Measurements from ENCODE around the gene FOXE1. TPM values are rescaled to one million over a fixed set of nuclear protein-coding genes. Genes with fewer than 3 reads are reported as not detected.

Gene FOXE1
- total RNA-seq, 1 experiment from 2014 or later, result not detected

GRCh38 chr9:97851446-97851883 lies 1.6 kb upstream of the FOXE1 start:
- Histone ChIP-seq H3K36me3 (ENCODE audit: insufficient read depth, low read length, poor library complexity, severe bottlenecking) (no peaks in the 10 kb centered on the region), H3K4me1 (ENCODE audit: insufficient read depth, low read length, poor library complexity, severe bottlenecking) (peaks cover 9% of the 10 kb centered on the region), H3K27me3 (replicated peaks; ENCODE audit: insufficient read depth, low read depth, low read length, poor library complexity) (peaks cover 98% of the 10 kb centered on the region), H3K9me3 (ENCODE audit: low read depth, low read length, poor library complexity, severe bottlenecking) (no peaks in the 10 kb centered on the region), H3K4me3 (ENCODE audit: low read depth, low read length, poor library complexity, severe bottlenecking) (no peak overlapping the region), H3K27ac (ENCODE audit: low read depth, low read length, poor library complexity, severe bottlenecking) (no peak overlapping the region)
- no peak for DNase-seq (ENCODE audit: low spot score)
- CTCF ChIA-PET, result no interaction called here
- no TSS peak for BruUV-seq (replicated peaks)
- TF ChIP-seq CTCF (conservative IDR thresholded peaks at IDR 0.05; ENCODE audit: low read depth, low read length), result no peak
- intact Hi-C loops (cut with micrococcal nuclease; ENCODE audit: unreplicated experiment), result no loop called here
- POLR2A ChIA-PET (ENCODE audit: low non-redundant PET), result no interaction called here

- ChIA-PET CTCF (no interaction called here), POLR2A (ENCODE audit: low non-redundant PET) (no interaction called here)
- H3K4me1 ChIP-seq (ENCODE audit: insufficient read depth, low read length, poor library complexity, severe bottlenecking), result peaks cover 9% of the 10 kb centered on the region
- no peaks in the 10 kb centered on the region for H3K36me3 ChIP-seq (ENCODE audit: insufficient read depth, low read length, poor library complexity, severe bottlenecking)
- no peak overlapping the region for H3K27ac ChIP-seq (ENCODE audit: low read depth, low read length, poor library complexity, severe bottlenecking)
- no TSS peak for BruUV-seq (replicated peaks)
- no peak overlapping the region for H3K4me3 ChIP-seq (ENCODE audit: low read depth, low read length, poor library complexity, severe bottlenecking)
- DNase-seq (ENCODE audit: low spot score), result no peak
- TF ChIP-seq EZH2 (IDR thresholded peaks at IDR 0.05; ENCODE audit: borderline replicate concordance, low read depth, low read length, poor library complexity, severe bottlenecking), result no peak
- TF ChIP-seq CTCF (conservative IDR thresholded peaks at IDR 0.05; ENCODE audit: low read depth, low read length), result no peak
- peaks cover 98% of the 10 kb centered on the region for H3K27me3 ChIP-seq (replicated peaks; ENCODE audit: insufficient read depth, low read depth, low read length, poor library complexity)
- H3K9me3 ChIP-seq (ENCODE audit: low read depth, low read length, poor library complexity, severe bottlenecking), result no peaks in the 10 kb centered on the region
- intact Hi-C loops (cut with micrococcal nuclease; ENCODE audit: unreplicated experiment), result no loop called here
These were observed 1.0 kb upstream of the FOXE1 start for GRCh38 chr9:97852001-97852398.

GRCh38 chr9:97852399-97853055 lies 499 bp upstream of the FOXE1 start:
- peaks cover 98% of the 10 kb centered on the region for H3K27me3 ChIP-seq (replicated peaks; ENCODE audit: insufficient read depth, low read depth, low read length, poor library complexity)
- TF ChIP-seq CTCF (conservative IDR thresholded peaks at IDR 0.05; ENCODE audit: low read depth, low read length) (no peak), EZH2 (IDR thresholded peaks at IDR 0.05; ENCODE audit: borderline replicate concordance, low read depth, low read length, poor library complexity, severe bottlenecking) (peak; percentile 27)
- intact Hi-C loops (cut with micrococcal nuclease; ENCODE audit: unreplicated experiment), result no loop called here
- H3K9me3 ChIP-seq (ENCODE audit: low read depth, low read length, poor library complexity, severe bottlenecking), result no peaks in the 10 kb centered on the region
- CTCF ChIA-PET, result no interaction called here
- DNase-seq (ENCODE audit: low spot score), result no peak
- POLR2A ChIA-PET (ENCODE audit: low non-redundant PET), result no interaction called here
- no peaks in the 10 kb centered on the region for H3K36me3 ChIP-seq (ENCODE audit: insufficient read depth, low read length, poor library complexity, severe bottlenecking)
- peaks cover 9% of the 10 kb centered on the region for H3K4me1 ChIP-seq (ENCODE audit: insufficient read depth, low read length, poor library complexity, severe bottlenecking)
- H3K4me3 ChIP-seq (ENCODE audit: low read depth, low read length, poor library complexity, severe bottlenecking), result no peak overlapping the region
- H3K27ac ChIP-seq (ENCODE audit: low read depth, low read length, poor library complexity, severe bottlenecking), result no peak overlapping the region
- no TSS peak for BruUV-seq (replicated peaks)
